ENCODE measurements around the gene PRR3.

DNA sequence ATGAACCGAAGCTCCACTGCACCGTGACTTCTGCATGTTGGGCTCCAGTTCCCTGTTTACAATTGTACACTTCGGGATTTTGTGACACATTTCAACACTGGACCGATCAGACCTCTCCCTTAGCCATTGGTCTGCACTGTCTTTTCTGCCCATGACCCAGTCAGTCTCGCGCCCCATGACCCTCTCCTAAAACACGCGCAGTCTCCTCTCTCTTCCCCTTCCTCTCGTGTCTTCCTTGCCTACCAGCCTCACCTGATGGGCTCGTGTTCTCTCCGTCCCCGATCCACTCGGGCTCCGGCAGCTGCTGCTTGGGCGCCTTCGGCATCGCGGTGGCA is 13.6 kb downstream of the PRR3 start:
- TF ChIP-seq, protein P1, sequence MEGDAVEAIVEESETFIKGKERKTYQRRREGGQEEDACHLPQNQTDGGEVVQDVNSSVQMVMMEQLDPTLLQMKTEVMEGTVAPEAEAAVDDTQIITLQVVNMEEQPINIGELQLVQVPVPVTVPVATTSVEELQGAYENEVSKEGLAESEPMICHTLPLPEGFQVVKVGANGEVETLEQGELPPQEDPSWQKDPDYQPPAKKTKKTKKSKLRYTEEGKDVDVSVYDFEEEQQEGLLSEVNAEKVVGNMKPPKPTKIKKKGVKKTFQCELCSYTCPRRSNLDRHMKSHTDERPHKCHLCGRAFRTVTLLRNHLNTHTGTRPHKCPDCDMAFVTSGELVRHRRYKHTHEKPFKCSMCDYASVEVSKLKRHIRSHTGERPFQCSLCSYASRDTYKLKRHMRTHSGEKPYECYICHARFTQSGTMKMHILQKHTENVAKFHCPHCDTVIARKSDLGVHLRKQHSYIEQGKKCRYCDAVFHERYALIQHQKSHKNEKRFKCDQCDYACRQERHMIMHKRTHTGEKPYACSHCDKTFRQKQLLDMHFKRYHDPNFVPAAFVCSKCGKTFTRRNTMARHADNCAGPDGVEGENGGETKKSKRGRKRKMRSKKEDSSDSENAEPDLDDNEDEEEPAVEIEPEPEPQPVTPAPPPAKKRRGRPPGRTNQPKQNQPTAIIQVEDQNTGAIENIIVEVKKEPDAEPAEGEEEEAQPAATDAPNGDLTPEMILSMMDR (conservative IDR thresholded peaks at IDR 0.05; ENCODE audit: low read depth, low read length) = no peak
- TF ChIP-seq EZH2 (IDR thresholded peaks at IDR 0.05; ENCODE audit: low read length, unreplicated experiment) (no peak), EZH2phosphoT487 (IDR thresholded peaks at IDR 0.05; ENCODE audit: borderline replicate concordance, low read length) (no peak)

All from PC-3 (cell line).